ENCODE measurements around the gene PSMB5. TPM values are rescaled to one million over a fixed set of nuclear protein-coding genes. Genes with fewer than 3 reads are reported as not detected.

The PSMB5 gene
- total and polyA plus RNA-seq, 2 of the 13 experiments (the other 11 are each of a cell fraction or from before 2014, with no cell fraction given): 705 to 871 TPM

DNA sequence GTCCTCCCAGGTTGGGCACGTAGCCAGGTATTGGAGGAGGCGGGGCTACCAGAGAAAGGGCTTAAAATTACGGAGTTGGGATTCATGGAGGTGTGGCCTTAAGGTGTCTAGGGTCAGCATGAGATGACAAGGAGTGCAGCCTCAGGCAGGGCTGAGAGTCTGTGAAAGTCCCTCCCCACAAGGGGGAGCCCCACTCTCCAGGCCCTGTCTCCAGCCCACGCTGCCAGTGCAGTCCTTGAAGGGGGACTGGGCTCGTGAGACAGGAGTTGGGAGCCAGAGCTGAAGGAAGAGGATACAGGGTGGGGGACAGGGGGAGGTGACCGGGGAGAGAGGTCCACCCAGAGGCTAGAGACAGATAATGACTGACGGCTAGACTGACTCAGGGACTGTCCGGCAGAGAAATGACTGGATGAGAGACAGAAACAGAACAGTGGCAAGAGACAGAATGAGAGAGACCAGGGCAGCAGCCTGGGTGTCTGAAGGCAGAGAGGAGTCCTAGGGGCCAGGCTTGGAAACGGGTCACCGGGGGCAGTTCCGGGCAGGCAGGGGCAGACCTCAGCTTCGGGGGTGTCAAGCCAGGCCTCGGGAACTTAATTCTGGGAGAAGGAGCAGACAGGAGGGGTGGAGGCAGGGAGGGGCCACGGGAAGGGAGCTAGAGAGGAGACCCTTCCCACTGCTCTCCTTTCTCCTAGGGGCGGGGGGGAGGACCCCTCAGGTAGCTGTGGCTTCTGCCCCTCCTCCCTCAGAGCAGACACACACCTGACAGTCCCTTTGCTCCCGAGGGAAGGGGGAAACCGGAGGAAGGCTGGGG lies 21.6 kb upstream of the PSMB5 start (continued):
- TF ChIP-seq TBL1XR1 (IDR thresholded peaks at IDR 0.05; ENCODE audit: borderline replicate concordance, low read length, partially characterized antibody) (no peak), ZNF326 (CRISPR knock-in tag; IDR thresholded peaks at IDR 0.05; ENCODE audit: borderline replicate concordance) (no peak), AGO1 (IDR thresholded peaks at IDR 0.05; ENCODE audit: low read depth, low read length, poor library complexity, severe bottlenecking) (no peak), HNRNPK (IDR thresholded peaks at IDR 0.05; ENCODE audit: low read depth, low read length, poor library complexity, severe bottlenecking) (no peak), ZFP36L2 (CRISPR knock-in tag; IDR thresholded peaks at IDR 0.05) (no peak), YEATS2 (CRISPR knock-in tag; IDR thresholded peaks at IDR 0.05; ENCODE audit: borderline replicate concordance) (peak; percentile 75; the same call in 1 of the 2 replicates), DBP (CRISPR knock-in tag; IDR thresholded peaks at IDR 0.05; ENCODE audit: not compliant biosample characterization) (no peak), ZKSCAN1 (IDR thresholded peaks at IDR 0.05; ENCODE audit: low read length) (0 out of 2 replicates have a peak, but pooled peaks have one; percentile 14), MXI1 (IDR thresholded peaks at IDR 0.05; ENCODE audit: borderline replicate concordance, low read depth, low read length) (0 out of 3 replicates have a peak, but pooled peaks have one; percentile 3), ZZZ3 (CRISPR knock-in tag; IDR thresholded peaks at IDR 0.05; ENCODE audit: borderline replicate concordance) (0 out of 2 replicates have a peak, but pooled peaks have one; percentile 48), PCBP2 (optimal IDR thresholded peaks at IDR 0.05; ENCODE audit: low read depth, low read length, poor library complexity, severe bottlenecking) (no peak), ZNF83 (CRISPR knock-in tag; IDR thresholded peaks at IDR 0.05; ENCODE audit: borderline replicate concordance) (peak; percentile 91; the same call in 1 of the 2 replicates), ZSCAN9 (CRISPR knock-in tag; IDR thresholded peaks at IDR 0.05; ENCODE audit: borderline replicate concordance) (peak; percentile 53; the same call in 1 of the 2 replicates), ZNF180 (CRISPR knock-in tag; IDR thresholded peaks at IDR 0.05; ENCODE audit: borderline replicate concordance, low read depth) (no peak), MTA3 (CRISPR knock-in tag; IDR thresholded peaks at IDR 0.05) (no peak), ZNF225 (CRISPR knock-in tag; IDR thresholded peaks at IDR 0.05) (peak; percentile 67; the same call in 1 of the 2 replicates), NFKBIZ (CRISPR knock-in tag; IDR thresholded peaks at IDR 0.05) (peak; percentile 30; the same call in 1 of the 2 replicates), ZNF816 (CRISPR knock-in tag; IDR thresholded peaks at IDR 0.05; ENCODE audit: borderline replicate concordance) (no peak), XRCC5 (optimal IDR thresholded peaks at IDR 0.05; ENCODE audit: low read length) (peak; percentile 100), ZNF773 (CRISPR knock-in tag; IDR thresholded peaks at IDR 0.05; ENCODE audit: borderline replicate concordance) (no peak), SP2 (CRISPR knock-in tag; IDR thresholded peaks at IDR 0.05) (no peak; the same call in 1 of the 2 replicates), ZNF891 (CRISPR knock-in tag; IDR thresholded peaks at IDR 0.05) (no peak), MXD4 (CRISPR knock-in tag; IDR thresholded peaks at IDR 0.05) (peak; percentile 64)
- TF ChIP-seq, protein P1, sequence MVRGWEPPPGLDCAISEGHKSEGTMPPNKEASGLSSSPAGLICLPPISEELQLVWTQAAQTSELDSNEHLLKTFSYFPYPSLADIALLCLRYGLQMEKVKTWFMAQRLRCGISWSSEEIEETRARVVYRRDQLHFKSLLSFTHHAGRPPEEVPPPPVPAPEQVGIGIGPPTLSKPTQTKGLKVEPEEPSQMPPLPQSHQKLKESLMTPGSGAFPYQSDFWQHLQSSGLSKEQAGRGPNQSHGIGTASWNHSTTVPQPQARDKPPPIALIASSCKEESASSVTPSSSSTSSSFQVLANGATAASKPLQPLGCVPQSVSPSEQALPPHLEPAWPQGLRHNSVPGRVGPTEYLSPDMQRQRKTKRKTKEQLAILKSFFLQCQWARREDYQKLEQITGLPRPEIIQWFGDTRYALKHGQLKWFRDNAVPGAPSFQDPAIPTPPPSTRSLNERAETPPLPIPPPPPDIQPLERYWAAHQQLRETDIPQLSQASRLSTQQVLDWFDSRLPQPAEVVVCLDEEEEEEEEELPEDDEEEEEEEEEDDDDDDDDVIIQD (CRISPR knock-in tag; IDR thresholded peaks at IDR 0.05; ENCODE audit: low read depth): no peak
- TF ChIP-seq, protein P2, sequence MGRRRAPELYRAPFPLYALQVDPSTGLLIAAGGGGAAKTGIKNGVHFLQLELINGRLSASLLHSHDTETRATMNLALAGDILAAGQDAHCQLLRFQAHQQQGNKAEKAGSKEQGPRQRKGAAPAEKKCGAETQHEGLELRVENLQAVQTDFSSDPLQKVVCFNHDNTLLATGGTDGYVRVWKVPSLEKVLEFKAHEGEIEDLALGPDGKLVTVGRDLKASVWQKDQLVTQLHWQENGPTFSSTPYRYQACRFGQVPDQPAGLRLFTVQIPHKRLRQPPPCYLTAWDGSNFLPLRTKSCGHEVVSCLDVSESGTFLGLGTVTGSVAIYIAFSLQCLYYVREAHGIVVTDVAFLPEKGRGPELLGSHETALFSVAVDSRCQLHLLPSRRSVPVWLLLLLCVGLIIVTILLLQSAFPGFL (CRISPR knock-in tag; IDR thresholded peaks at IDR 0.05): no peak
